ENCODE data around the gene OR52E4. TPM values are rescaled to one million over a fixed set of nuclear protein-coding genes. Genes with fewer than 3 reads are reported as not detected.

OR52E4 gene
- polyA plus RNA-seq, 1 experiment, result not detected

DNA sequence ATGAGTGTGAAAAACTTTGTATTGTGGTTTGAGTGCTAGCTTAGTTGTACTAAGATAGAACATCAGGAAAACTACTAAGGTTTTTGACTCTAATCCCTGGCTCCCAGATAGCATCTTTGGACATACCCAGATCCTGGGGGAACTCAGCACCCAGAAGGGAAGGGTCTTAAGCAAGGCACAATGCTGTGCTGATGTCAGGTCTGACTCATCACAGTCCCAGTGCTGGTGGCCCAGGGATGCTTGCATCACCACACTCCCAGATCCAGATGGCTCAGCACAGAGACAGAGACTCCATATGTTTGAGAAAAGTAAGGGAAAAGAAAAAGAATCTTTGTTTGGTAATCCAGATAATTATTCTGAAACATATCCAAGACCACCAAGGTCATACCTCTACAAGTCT is 43.4 kb downstream of the OR52E4 start:
- DNase-seq (ENCODE audit: low read depth), result no peak
- ChIA-PET POLR2A (no interaction called here), CTCF (no interaction called here)
- Histone ChIP-seq H3K27me3 (ENCODE audit: control insufficient read depth, insufficient read depth, low read length) (no peaks in the 10 kb centered on the region), H3K36me3 (ENCODE audit: control insufficient read depth, insufficient read depth, low read length) (no peaks in the 10 kb centered on the region), H3K4me3 (ENCODE audit: low read depth, low read length) (no peak overlapping the region)
- TF ChIP-seq, protein P1, sequence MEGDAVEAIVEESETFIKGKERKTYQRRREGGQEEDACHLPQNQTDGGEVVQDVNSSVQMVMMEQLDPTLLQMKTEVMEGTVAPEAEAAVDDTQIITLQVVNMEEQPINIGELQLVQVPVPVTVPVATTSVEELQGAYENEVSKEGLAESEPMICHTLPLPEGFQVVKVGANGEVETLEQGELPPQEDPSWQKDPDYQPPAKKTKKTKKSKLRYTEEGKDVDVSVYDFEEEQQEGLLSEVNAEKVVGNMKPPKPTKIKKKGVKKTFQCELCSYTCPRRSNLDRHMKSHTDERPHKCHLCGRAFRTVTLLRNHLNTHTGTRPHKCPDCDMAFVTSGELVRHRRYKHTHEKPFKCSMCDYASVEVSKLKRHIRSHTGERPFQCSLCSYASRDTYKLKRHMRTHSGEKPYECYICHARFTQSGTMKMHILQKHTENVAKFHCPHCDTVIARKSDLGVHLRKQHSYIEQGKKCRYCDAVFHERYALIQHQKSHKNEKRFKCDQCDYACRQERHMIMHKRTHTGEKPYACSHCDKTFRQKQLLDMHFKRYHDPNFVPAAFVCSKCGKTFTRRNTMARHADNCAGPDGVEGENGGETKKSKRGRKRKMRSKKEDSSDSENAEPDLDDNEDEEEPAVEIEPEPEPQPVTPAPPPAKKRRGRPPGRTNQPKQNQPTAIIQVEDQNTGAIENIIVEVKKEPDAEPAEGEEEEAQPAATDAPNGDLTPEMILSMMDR (IDR thresholded peaks at IDR 0.05; ENCODE audit: insufficient read depth, low read depth, low read length), result no peak

GRCh38 chr11:5928271-5928670 is 47.8 kb downstream of the OR52E4 start:
- H3K4me3 ChIP-seq (ENCODE audit: low read depth, low read length), result no peak overlapping the region
- DNase-seq (ENCODE audit: low read depth), result no peak
- TF ChIP-seq, protein P1 (IDR thresholded peaks at IDR 0.05; ENCODE audit: insufficient read depth, low read depth, low read length), result no peak
- H3K36me3 ChIP-seq (ENCODE audit: control insufficient read depth, insufficient read depth, low read length), result no peaks in the 10 kb centered on the region
- H3K27me3 ChIP-seq (ENCODE audit: control insufficient read depth, insufficient read depth, low read length), result no peaks in the 10 kb centered on the region
- CTCF ChIA-PET, result no interaction called here
- POLR2A ChIA-PET, result no interaction called here

DNA sequence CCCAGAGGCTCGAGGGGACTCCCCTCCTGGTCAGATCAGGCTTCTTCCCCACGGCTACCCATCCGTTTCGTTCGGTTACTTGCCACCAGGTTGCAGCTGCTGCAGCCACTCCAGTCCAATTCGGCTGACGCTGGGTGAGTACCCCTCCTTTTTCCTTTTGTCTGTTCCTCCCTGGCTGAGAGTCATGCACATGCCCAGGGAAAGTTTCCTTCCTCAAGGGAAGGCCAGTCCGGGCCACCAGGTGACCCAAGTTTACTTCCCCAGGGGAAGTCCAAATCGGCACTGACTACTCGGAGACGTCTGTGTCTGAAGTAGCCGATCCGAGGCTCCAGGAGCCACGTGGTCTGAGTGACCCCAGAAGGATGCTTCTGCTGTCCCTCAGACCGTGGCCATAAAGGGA is 48.4 kb downstream of the OR52E4 start:
- ChIA-PET CTCF (no interaction called here), POLR2A (no interaction called here)
- Histone ChIP-seq H3K36me3 (ENCODE audit: control insufficient read depth, insufficient read depth, low read length) (no peaks in the 10 kb centered on the region), H3K27me3 (ENCODE audit: control insufficient read depth, insufficient read depth, low read length) (no peaks in the 10 kb centered on the region), H3K4me3 (ENCODE audit: low read depth, low read length) (no peak overlapping the region)
- DNase-seq (ENCODE audit: low read depth), result no peak
- TF ChIP-seq, protein P1 (IDR thresholded peaks at IDR 0.05; ENCODE audit: insufficient read depth, low read depth, low read length), result no peak

GRCh38 chr11:5929571-5930368 is 49.3 kb downstream of the OR52E4 start:
- Histone ChIP-seq H3K36me3 (ENCODE audit: control insufficient read depth, insufficient read depth, low read length) (no peaks in the 10 kb centered on the region), H3K4me3 (ENCODE audit: low read depth, low read length) (no peak overlapping the region), H3K27me3 (ENCODE audit: control insufficient read depth, insufficient read depth, low read length) (no peaks in the 10 kb centered on the region)
- ChIA-PET CTCF (no interaction called here), POLR2A (no interaction called here)
- TF ChIP-seq, protein P1 (IDR thresholded peaks at IDR 0.05; ENCODE audit: insufficient read depth, low read depth, low read length), result no peak
- DNase-seq (ENCODE audit: low read depth), result no peak

- Histone ChIP-seq H3K4me3 (ENCODE audit: low read depth, low read length) (no peak overlapping the region), H3K27me3 (ENCODE audit: control insufficient read depth, insufficient read depth, low read length) (no peaks in the 10 kb centered on the region), H3K36me3 (ENCODE audit: control insufficient read depth, insufficient read depth, low read length) (no peaks in the 10 kb centered on the region)
- ChIA-PET CTCF (no interaction called here), POLR2A (no interaction called here)
- no peak for DNase-seq (ENCODE audit: low read depth)
- TF ChIP-seq, protein P1 (IDR thresholded peaks at IDR 0.05; ENCODE audit: insufficient read depth, low read depth, low read length), result no peak
These were observed 50.2 kb downstream of the OR52E4 start for GRCh38 chr11:5930614-5931013.

Measured in BJ (cell line).